ENCODE measurements around the gene HTT-AS. TPM values are rescaled to one million over a fixed set of nuclear protein-coding genes. Genes with fewer than 3 reads are reported as not detected.

Gene HTT-AS
- polyA plus RNA-seq (2012; ENCODE audit: insufficient read length, low read depth): not detected

- TF ChIP-seq TAF1 (IDR thresholded peaks at IDR 0.05; ENCODE audit: borderline replicate concordance, insufficient read depth, low read length) (peak; percentile 77), SIN3A (IDR thresholded peaks at IDR 0.05; ENCODE audit: borderline replicate concordance, insufficient read depth, low read length) (no peak), REST (IDR thresholded peaks at IDR 0.05; ENCODE audit: insufficient read depth in 1 of 2, low read depth in 2 of 2, low read length in 2 of 2) (no peak), POLR2AphosphoS5 (IDR thresholded peaks at IDR 0.05; ENCODE audit: low read depth, low read length) (peak; percentile 78; the same call in 1 of the 2 replicates), FOXP2 (optimal IDR thresholded peaks at IDR 0.05; ENCODE audit: borderline replicate concordance, extremely low read depth, extremely low read length, insufficient read depth) (peak; percentile 65)
These were observed at the start of gene HTT-AS, which contains the start of gene HTT for GRCh38 chr4:3074078-3074845. Gene HTT-AS, minus strand, starts transcription at chr4:3074538. Gene HTT, plus strand, starts transcription at chr4:3074681. Its CDS starts 145 bp downstream, at chr4:3074826.

- no peak for TF ChIP-seq SIN3A (IDR thresholded peaks at IDR 0.05; ENCODE audit: borderline replicate concordance, insufficient read depth, low read length)
- no peak for TF ChIP-seq POLR2AphosphoS5 (IDR thresholded peaks at IDR 0.05; ENCODE audit: low read depth, low read length)
- no peak for TF ChIP-seq FOXP2 (optimal IDR thresholded peaks at IDR 0.05; ENCODE audit: borderline replicate concordance, extremely low read depth, extremely low read length, insufficient read depth)
- TF ChIP-seq TAF1 (IDR thresholded peaks at IDR 0.05; ENCODE audit: borderline replicate concordance, insufficient read depth, low read length): no peak
- TF ChIP-seq REST (IDR thresholded peaks at IDR 0.05; ENCODE audit: insufficient read depth in 1 of 2, low read depth in 2 of 2, low read length in 2 of 2): no peak
These were observed 48.9 kb upstream of the HTT-AS start for GRCh38 chr4:3123181-3123671.

- no peak for TF ChIP-seq REST (IDR thresholded peaks at IDR 0.05; ENCODE audit: insufficient read depth in 1 of 2, low read depth in 2 of 2, low read length in 2 of 2)
- no peak for TF ChIP-seq POLR2AphosphoS5 (IDR thresholded peaks at IDR 0.05; ENCODE audit: low read depth, low read length)
- no peak for TF ChIP-seq SIN3A (IDR thresholded peaks at IDR 0.05; ENCODE audit: borderline replicate concordance, insufficient read depth, low read length)
- TF ChIP-seq FOXP2 (optimal IDR thresholded peaks at IDR 0.05; ENCODE audit: borderline replicate concordance, extremely low read depth, extremely low read length, insufficient read depth): no peak
- no peak for TF ChIP-seq TAF1 (IDR thresholded peaks at IDR 0.05; ENCODE audit: borderline replicate concordance, insufficient read depth, low read length)
These were observed 47.8 kb upstream of the HTT-AS start for GRCh38 chr4:3122081-3122563.

- TF ChIP-seq TAF1 (IDR thresholded peaks at IDR 0.05; ENCODE audit: borderline replicate concordance, insufficient read depth, low read length) (no peak), POLR2AphosphoS5 (IDR thresholded peaks at IDR 0.05; ENCODE audit: low read depth, low read length) (no peak), REST (IDR thresholded peaks at IDR 0.05; ENCODE audit: insufficient read depth in 1 of 2, low read depth in 2 of 2, low read length in 2 of 2) (no peak), FOXP2 (optimal IDR thresholded peaks at IDR 0.05; ENCODE audit: borderline replicate concordance, extremely low read depth, extremely low read length, insufficient read depth) (no peak), SIN3A (IDR thresholded peaks at IDR 0.05; ENCODE audit: borderline replicate concordance, insufficient read depth, low read length) (no peak)
These were observed 47.3 kb upstream of the HTT-AS start for GRCh38 chr4:3121596-3121995.

All from PFSK-1 (cell line).